Nucleus accumbens (tissue), 56 donors: ENCODE data around the gene CMC2.

Experiments used
- DNase-seq, 56 donors: peaks; one replicate each; lab custom pipeline; 2025; lab: John Stamatoyannopoulos, UW

Gene CMC2

GRCh38 chr16:81003610-81004460 lies 2.9 kb downstream of the CMC2 start:
- no peak for DNase-seq

DNA sequence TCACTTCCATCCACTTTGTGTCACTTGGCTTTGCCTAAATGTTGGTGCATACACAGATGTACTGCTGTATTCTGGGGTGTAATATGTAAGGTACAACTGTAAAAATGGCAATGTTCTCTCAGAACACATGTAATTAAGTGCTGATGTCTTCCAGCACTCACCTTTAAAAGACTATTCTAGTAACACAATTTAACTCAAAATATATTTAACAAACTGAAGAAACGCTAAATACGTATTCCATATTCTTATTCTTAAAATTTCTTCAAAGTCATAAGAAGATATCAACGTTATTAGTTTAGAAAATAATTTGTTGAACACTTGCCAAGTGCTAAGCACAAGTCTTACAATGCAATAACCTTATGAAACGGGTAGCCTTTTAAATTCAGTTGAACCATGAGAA lies 3.6 kb downstream of the CMC2 start:
- no peak for DNase-seq

GRCh38 chr16:81001330-81001729 lies 5.4 kb downstream of the CMC2 start:
- DNase-seq, result no peak

DNA sequence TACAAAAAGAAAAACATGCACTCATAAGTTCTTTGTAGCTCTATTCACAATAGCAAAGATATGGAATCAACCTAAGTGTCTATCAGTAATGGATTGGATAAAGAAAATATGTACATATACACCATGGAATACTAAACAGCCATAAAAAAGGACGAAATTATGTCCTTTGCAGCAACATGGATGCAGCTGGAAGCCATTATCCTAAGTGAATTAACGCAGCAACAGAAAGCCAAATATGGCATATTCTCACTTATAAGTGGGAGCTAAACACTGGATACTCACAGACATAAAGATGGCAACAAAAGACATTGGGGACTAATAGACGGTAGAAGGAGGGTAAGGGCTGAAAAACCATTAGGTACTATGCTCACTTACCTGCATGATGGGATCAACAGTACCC lies 5.8 kb downstream of the CMC2 start:
- no peak for DNase-seq

GRCh38 chr16:80997964-80998620 lies 8.6 kb downstream of the CMC2 start:
- DNase-seq, result no peak

GRCh38 chr16:80997139-80997798 lies 9.4 kb downstream of the CMC2 start:
- no peak for DNase-seq

DNA sequence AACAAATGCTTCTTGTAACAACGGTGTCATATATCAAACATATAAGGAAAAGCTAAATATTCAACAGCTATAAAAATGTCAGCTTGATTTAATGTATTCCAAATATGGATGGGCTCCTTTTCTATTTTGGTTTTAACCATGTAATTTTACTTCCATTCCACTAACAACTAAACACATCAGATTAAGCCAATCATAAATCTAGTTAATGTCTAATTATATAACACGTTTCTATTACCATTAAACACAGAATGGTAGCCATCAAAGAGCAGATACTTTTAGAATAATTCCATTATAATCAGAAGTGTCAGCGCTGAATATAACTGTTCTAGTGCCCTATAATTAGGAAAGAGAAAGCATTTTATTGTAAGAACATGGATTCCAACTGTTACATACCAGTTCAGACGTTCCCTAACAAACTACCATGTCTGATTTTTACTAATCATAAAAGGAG lies 10.0 kb downstream of the CMC2 start:
- DNase-seq, result no peak

DNA sequence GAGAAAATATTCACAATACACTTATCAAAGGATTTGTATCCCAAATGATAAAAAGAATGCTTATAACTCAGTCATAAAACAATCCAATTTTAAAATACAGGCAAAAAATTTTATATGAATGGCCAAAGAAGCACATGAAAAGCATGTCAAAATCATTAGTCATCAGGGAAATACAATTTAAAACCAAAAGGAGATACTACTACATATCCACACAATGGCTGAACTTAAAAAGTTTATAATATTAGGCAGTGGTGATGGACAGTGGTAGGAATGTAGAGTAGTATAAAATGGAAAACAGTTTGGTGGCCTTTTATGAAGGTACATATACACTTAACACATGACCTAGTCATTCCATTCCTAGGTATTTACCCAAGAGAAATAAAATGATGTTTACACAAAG lies 12.2 kb downstream of the CMC2 start:
- DNase-seq, result no peak

DNA sequence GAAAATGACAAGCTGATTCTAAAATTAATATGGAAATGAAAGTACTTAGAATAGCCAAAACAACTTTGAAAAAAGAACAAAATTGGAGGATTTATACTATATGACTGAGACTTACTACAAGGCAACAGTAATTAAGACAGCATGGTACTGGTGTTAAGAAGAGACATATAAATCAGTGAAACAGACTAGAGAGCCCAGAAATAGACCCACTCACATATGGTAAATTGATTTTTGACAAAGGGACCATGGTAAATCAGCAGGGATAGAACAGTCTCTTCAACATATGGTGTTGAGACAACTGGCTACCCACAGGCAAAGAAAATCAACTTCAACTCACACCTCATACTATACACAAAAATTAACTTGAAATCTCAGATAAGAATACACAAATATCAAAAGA lies 12.9 kb downstream of the CMC2 start:
- DNase-seq, result no peak

DNA sequence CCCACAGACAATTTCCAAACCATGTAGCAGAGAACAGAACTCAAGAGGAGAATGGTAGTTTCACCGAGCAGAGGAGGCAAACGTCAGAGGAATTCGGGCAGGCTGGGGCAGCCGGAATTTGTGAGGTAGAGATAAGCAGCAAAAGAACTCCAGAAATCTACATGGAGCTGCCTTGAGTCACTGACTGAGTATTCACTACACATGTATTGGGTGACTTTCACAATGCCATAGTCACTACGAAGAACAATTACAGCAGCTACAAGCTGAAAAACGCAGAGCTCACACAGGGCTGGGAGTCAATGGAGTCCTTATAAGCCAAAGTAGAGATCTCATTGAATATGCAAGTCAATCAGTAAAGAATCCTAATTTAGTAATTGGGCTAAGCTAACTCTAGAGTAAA lies 13.4 kb downstream of the CMC2 start:
- DNase-seq, result peak in 3 of 56 donors; percentile 3 to 13 (median 11)

- no peak for DNase-seq
Measured at GRCh38 chr16:80992676-80993293, 13.9 kb downstream of the CMC2 start.

DNA sequence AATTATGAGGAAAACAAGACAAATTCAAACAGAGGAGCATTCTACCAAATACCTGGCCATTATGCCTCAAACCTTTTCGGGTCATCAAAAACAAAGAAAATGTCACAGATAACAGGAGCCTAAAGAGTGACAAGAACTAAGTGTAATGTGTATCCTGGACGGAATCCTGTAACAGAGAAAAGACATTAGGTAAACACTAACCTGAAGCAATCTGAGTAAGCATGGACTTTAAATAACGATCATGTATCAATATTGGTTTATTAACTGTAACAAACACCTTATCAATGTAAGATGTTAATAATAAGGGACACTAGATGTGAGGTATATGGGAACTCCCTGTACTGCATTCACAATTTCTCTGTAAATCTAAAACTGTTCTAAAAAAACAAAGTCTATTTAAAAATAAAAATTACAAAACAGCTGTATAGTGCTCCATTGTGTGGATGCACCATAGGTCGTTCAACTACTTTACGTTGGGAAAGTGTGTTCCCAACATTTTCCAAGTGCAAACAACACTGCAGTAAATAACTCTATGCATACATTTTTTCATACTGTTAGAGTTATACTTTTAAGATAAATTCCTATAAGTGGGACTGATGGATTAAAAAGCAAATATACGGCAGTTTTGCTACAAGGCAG lies 14.8 kb downstream of the CMC2 start:
- no peak for DNase-seq

DNA sequence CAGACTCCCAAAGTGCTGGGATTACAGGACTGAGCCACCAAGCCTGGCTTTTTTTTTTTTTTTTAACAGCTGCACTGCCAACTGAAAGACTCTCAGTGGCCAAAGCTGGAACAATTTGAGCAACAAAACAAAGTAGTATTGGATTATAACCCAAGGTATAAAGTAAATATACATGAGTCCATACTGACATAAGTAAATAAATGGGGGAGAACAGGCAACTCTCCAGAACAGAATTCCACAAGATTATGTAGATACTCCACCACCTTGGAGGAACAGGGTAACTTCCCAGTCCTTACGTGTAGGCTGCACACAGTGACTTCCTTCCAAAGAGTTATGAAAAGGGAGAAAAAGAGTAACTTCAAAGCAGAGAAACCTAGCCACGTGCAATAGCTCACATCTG lies 15.7 kb downstream of the CMC2 start:
- no peak for DNase-seq

GRCh38 chr16:80990577-80990976 lies 16.1 kb downstream of the CMC2 start:
- no peak for DNase-seq

DNA sequence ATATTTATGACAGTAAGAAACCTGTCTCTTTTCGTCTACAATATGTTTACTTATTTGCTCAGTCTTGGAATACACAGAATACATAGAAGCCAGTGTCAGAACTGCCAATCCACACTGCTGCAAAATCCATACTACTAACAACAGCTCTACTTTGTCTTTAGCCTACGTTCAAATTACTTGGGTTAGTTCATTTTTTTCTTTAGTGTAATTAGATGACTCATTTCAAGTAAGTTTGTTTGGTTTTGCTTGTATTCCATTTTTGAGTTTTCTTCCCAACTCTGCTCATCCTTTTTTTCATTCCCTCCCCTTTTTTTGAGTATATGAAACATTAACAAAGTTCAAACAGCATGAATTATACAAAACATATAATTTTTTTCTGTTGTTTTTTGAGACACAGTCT lies 16.9 kb downstream of the CMC2 start:
- DNase-seq, result no peak

- DNase-seq, result no peak
Measured at GRCh38 chr16:80988756-80989155, 17.9 kb downstream of the CMC2 start.

GRCh38 chr16:80986557-80986956 lies 20.1 kb downstream of the CMC2 start:
- no peak for DNase-seq

DNA sequence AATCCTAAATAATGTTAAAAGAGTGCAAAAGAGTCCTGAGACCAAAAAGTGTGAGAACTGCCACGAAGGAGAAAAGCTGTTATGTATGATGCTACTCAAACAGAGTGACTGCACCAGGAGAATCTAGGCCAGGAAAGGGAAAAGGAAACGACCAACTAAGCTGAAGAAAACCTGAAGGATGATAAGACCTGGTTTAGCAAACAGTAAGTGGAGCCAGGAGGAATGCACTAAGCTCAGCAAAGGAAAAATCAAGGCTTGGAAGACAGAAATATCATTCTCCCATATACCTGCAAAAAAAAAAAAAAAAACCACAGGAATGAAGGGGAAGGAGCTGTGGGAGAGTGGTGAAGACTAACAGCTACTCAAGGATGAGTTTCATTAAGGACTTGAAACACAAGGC lies 21.1 kb downstream of the CMC2 start:
- no peak for DNase-seq

DNA sequence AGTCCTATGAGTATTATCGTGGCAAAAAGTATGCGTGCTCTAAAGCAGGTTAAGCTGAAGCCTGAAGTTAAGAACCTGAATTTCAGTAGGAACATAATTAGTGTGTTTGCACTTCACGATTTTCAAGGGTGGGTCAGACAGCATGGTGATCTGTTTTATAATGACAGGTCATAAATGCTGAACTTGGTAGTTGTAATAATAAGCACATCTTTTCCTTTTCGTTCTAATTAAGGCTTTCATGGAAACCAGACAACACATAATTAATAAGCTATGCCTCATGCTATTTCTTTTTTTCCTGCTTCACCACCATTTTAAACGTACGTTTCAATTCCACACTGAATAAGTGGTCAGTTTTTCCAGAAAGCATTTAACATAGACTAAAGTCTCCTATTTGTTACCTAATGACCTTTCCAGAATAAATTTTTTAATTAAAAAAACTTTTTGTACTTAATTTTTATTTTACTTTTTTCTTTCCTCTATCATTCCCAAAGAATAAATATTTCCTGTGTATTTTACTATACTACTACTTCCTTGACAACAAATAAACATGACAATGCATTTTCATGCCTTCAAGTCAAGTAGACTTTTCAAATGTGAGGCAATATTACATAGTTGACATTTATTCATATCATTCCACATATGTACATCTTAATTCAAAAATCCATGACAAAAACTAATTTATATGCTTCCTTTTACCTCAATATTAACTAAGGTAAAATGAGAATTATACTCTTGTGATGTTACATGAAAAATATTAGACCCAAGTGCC lies 22.4 kb downstream of the CMC2 start:
- DNase-seq, result no peak

- DNase-seq, result no peak
Measured at GRCh38 chr16:80982646-80983045, 24.0 kb downstream of the CMC2 start.
